ENCODE measurements around the gene PLXNA1. TPM values are rescaled to one million over a fixed set of nuclear protein-coding genes. Genes with fewer than 3 reads are reported as not detected.

PLXNA1 gene
- total RNA-seq, 4 donors from 2014 or later = 20.8 to 56.7 (median 27.7) TPM

- WGBS, 2 donors (ENCODE audit: low coverage in 1 of 2) = 80 to 87% methylated on average over 16 to 17 of the region's 17 CpGs
- in situ Hi-C loops (cut with MboI; ENCODE audit: low pct_ligation_motif_present in 1 of 4, low pct_unique_long_range_greater_than_20kb in 1 of 4, low sequenced_read_pairs in 3 of 4) = no loop called here
- DNase-seq = no peak
- intact Hi-C loops (cut with DNase I; ENCODE audit: low total_unique reads) = no loop called here
- TF ChIP-seq POLR2AphosphoS5 (IDR thresholded peaks at IDR 0.05) = no peak
- no peak for TF ChIP-seq EP300 (IDR thresholded peaks at IDR 0.05; ENCODE audit: low read depth)
- TF ChIP-seq POLR2A (IDR thresholded peaks at IDR 0.05) = no peak
- TF ChIP-seq CTCF (IDR thresholded peaks at IDR 0.05) = no peak
- Histone ChIP-seq H3K27me3 (no peaks in the 10 kb centered on the region), H3K27ac (no peak overlapping the region), H3K36me3 (no peaks in the 10 kb centered on the region), H3K4me3 (no peak overlapping the region), H3K4me1 (peaks cover 0 to 10% (median 0%) of the 10 kb centered on the region in 4 donors), H3K9me3 (no peaks in the 10 kb centered on the region)
These were observed 22.3 kb upstream of the PLXNA1 start for GRCh38 chr3:126960604-126960995.

- TF ChIP-seq CTCF (IDR thresholded peaks at IDR 0.05) = no peak
- no peak for TF ChIP-seq POLR2AphosphoS5 (IDR thresholded peaks at IDR 0.05)
- TF ChIP-seq POLR2A (IDR thresholded peaks at IDR 0.05) = no peak
- Histone ChIP-seq H3K36me3 (no peaks in the 10 kb centered on the region), H3K9me3 (no peaks in the 10 kb centered on the region), H3K4me3 (no peak overlapping the region), H3K27me3 (no peaks in the 10 kb centered on the region), H3K4me1 (peaks cover 0 to 10% (median 0%) of the 10 kb centered on the region in 4 donors), H3K27ac (no peak overlapping the region)
- WGBS, 2 donors (ENCODE audit: low coverage in 1 of 2) = 57% methylated on average over 6 of the region's 8 CpGs; no CpG with 5 or more reads in 1 of the 2 donors
- peak; percentile 43 for DNase-seq
- in situ Hi-C loops (cut with MboI; ENCODE audit: low pct_ligation_motif_present in 1 of 4, low pct_unique_long_range_greater_than_20kb in 1 of 4, low sequenced_read_pairs in 3 of 4) = no loop called here
- intact Hi-C loops (cut with DNase I; ENCODE audit: low total_unique reads) = no loop called here
These were observed 21.6 kb upstream of the PLXNA1 start for GRCh38 chr3:126961191-126961790.

DNA sequence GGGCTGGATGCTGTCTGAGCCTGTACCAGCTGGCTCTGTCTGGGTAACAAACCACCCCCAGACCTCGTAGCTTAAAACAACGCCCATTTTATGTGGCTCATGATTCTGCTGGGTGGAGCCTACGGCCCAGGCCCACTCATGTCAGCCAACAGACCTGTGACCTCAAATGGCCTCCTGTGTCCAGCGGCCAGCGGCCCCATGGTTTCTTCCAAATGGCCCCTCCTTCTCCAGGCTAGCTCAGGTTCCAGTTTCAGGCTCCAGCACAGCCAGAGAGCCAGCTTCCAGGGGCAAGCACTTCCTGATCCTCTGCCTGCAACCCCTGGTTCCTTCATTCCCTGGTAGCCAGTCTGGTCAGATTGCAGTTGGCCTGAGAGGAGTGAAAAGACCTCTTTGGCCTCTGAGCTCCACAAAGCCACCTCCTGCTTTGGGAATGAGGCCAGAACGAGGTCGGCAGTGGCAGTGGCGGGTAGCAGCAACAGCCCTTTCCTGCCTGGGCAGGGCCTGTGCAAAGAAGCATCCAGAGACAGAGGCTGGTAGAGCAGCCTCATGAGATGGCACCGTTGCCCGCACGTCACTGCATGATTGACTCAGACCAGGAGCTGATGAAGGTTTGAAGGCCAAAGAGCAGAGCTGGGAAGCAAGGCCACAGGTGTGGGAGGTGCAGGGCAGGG lies 21.0 kb upstream of the PLXNA1 start:
- H3K27ac ChIP-seq = no peak overlapping the region
- no peaks in the 10 kb centered on the region for H3K36me3 ChIP-seq
- 85% methylated on average over 11 of the region's 11 CpGs; no CpG with 5 or more reads in 1 of the 2 donors for WGBS, 2 donors (ENCODE audit: low coverage in 1 of 2)
- DNase-seq = no peak
- H3K4me1 ChIP-seq = peaks cover 0 to 10% (median 0%) of the 10 kb centered on the region in 4 donors
- H3K9me3 ChIP-seq = no peaks in the 10 kb centered on the region
- H3K4me3 ChIP-seq = no peak overlapping the region
- in situ Hi-C loops (cut with MboI; ENCODE audit: low pct_ligation_motif_present in 1 of 4, low pct_unique_long_range_greater_than_20kb in 1 of 4, low sequenced_read_pairs in 3 of 4) = no loop called here
- TF ChIP-seq CTCF (IDR thresholded peaks at IDR 0.05) (no peak), POLR2AphosphoS5 (IDR thresholded peaks at IDR 0.05) (no peak), POLR2A (IDR thresholded peaks at IDR 0.05) (no peak), EP300 (IDR thresholded peaks at IDR 0.05; ENCODE audit: low read depth) (no peak)
- no peaks in the 10 kb centered on the region for H3K27me3 ChIP-seq
- intact Hi-C loops (cut with DNase I; ENCODE audit: low total_unique reads) = no loop called here

- WGBS, 2 donors (ENCODE audit: low coverage in 1 of 2) = 92 to 100% methylated on average over 1 to 7 of the region's 8 CpGs
- in situ Hi-C loops (cut with MboI; ENCODE audit: low pct_ligation_motif_present in 1 of 4, low pct_unique_long_range_greater_than_20kb in 1 of 4, low sequenced_read_pairs in 3 of 4) = no loop called here
These were observed 20.2 kb upstream of the PLXNA1 start for GRCh38 chr3:126962756-126963155.

More at GRCh38 chr3:126962756-126963155, 20.2 kb upstream of the PLXNA1 start:
- H3K4me1 ChIP-seq = peaks cover 0 to 10% (median 0%) of the 10 kb centered on the region in 4 donors
- intact Hi-C loops (cut with DNase I; ENCODE audit: low total_unique reads) = no loop called here
- H3K36me3 ChIP-seq = no peaks in the 10 kb centered on the region
- no peak for TF ChIP-seq CTCF (IDR thresholded peaks at IDR 0.05)
- no peak for TF ChIP-seq POLR2AphosphoS5 (IDR thresholded peaks at IDR 0.05)
- no peak for TF ChIP-seq EP300 (IDR thresholded peaks at IDR 0.05; ENCODE audit: low read depth)
- no peak for TF ChIP-seq POLR2A (IDR thresholded peaks at IDR 0.05)
- no peaks in the 10 kb centered on the region for H3K27me3 ChIP-seq
- no peak overlapping the region for H3K27ac ChIP-seq
- H3K4me3 ChIP-seq = no peak overlapping the region
- no peaks in the 10 kb centered on the region for H3K9me3 ChIP-seq
- no peak for DNase-seq

All from transverse colon (tissue), 4 donors.